ENCODE measurements around the gene DENND1B.

DNA sequence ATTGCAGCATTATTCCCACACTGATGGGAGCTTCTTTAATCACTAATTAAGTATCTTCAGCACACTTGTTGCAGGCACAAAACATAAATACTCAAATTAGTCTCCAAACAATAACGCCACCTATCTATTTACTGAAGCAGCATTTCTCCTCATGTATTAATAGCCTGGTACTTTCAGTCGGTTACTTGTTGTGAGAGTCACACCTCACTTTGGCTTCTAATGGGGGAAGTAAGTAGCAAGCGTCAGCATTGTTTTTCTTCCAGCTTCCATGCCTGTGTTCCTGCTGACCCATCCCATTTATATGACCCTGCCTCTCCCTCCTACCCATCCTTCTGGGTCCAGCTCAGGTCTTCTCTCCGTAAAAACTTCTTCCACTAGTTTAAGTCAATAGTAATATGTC, 31.9 kb upstream of the DENND1B start:
- TF ChIP-seq, protein P1, sequence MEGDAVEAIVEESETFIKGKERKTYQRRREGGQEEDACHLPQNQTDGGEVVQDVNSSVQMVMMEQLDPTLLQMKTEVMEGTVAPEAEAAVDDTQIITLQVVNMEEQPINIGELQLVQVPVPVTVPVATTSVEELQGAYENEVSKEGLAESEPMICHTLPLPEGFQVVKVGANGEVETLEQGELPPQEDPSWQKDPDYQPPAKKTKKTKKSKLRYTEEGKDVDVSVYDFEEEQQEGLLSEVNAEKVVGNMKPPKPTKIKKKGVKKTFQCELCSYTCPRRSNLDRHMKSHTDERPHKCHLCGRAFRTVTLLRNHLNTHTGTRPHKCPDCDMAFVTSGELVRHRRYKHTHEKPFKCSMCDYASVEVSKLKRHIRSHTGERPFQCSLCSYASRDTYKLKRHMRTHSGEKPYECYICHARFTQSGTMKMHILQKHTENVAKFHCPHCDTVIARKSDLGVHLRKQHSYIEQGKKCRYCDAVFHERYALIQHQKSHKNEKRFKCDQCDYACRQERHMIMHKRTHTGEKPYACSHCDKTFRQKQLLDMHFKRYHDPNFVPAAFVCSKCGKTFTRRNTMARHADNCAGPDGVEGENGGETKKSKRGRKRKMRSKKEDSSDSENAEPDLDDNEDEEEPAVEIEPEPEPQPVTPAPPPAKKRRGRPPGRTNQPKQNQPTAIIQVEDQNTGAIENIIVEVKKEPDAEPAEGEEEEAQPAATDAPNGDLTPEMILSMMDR (IDR thresholded peaks at IDR 0.05 in 2 of 3, conservative IDR thresholded peaks at IDR 0.05 in 1 of 3; ENCODE audit: insufficient read depth in 2 of 3, low read depth in 1 of 3, low read length in 3 of 3): no peak
- TF ChIP-seq EZH2 (IDR thresholded peaks at IDR 0.05; ENCODE audit: borderline replicate concordance, low read depth, low read length) (no peak), ZFP30 (CRISPR knock-in tag; IDR thresholded peaks at IDR 0.05; ENCODE audit: borderline replicate concordance) (no peak)
- TF ChIP-seq, protein P2, sequence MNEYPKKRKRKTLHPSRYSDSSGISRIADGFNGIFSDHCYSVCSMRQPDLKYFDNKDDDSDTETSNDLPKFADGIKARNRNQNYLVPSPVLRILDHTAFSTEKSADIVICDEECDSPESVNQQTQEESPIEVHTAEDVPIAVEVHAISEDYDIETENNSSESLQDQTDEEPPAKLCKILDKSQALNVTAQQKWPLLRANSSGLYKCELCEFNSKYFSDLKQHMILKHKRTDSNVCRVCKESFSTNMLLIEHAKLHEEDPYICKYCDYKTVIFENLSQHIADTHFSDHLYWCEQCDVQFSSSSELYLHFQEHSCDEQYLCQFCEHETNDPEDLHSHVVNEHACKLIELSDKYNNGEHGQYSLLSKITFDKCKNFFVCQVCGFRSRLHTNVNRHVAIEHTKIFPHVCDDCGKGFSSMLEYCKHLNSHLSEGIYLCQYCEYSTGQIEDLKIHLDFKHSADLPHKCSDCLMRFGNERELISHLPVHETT (CRISPR knock-in tag; conservative IDR thresholded peaks at IDR 0.05 in 1 of 2, IDR thresholded peaks at IDR 0.05 in 1 of 2): no peak
- TF ChIP-seq, protein P3, sequence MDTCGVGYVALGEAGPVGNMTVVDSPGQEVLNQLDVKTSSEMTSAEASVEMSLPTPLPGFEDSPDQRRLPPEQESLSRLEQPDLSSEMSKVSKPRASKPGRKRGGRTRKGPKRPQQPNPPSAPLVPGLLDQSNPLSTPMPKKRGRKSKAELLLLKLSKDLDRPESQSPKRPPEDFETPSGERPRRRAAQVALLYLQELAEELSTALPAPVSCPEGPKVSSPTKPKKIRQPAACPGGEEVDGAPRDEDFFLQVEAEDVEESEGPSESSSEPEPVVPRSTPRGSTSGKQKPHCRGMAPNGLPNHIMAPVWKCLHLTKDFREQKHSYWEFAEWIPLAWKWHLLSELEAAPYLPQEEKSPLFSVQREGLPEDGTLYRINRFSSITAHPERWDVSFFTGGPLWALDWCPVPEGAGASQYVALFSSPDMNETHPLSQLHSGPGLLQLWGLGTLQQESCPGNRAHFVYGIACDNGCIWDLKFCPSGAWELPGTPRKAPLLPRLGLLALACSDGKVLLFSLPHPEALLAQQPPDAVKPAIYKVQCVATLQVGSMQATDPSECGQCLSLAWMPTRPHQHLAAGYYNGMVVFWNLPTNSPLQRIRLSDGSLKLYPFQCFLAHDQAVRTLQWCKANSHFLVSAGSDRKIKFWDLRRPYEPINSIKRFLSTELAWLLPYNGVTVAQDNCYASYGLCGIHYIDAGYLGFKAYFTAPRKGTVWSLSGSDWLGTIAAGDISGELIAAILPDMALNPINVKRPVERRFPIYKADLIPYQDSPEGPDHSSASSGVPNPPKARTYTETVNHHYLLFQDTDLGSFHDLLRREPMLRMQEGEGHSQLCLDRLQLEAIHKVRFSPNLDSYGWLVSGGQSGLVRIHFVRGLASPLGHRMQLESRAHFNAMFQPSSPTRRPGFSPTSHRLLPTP (IDR thresholded peaks at IDR 0.05; ENCODE audit: borderline replicate concordance, extremely low read depth, insufficient read length): no peak
- TF ChIP-seq, protein P4, sequence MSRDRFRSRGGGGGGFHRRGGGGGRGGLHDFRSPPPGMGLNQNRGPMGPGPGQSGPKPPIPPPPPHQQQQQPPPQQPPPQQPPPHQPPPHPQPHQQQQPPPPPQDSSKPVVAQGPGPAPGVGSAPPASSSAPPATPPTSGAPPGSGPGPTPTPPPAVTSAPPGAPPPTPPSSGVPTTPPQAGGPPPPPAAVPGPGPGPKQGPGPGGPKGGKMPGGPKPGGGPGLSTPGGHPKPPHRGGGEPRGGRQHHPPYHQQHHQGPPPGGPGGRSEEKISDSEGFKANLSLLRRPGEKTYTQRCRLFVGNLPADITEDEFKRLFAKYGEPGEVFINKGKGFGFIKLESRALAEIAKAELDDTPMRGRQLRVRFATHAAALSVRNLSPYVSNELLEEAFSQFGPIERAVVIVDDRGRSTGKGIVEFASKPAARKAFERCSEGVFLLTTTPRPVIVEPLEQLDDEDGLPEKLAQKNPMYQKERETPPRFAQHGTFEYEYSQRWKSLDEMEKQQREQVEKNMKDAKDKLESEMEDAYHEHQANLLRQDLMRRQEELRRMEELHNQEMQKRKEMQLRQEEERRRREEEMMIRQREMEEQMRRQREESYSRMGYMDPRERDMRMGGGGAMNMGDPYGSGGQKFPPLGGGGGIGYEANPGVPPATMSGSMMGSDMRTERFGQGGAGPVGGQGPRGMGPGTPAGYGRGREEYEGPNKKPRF (IDR thresholded peaks at IDR 0.05; ENCODE audit: low read depth, low read length): no peak
